WTC11 (cell line): ENCODE data around the gene ZNF488.

Experiments used
- CBFB ChIP-seq: sonication (generic); formaldehyde crosslinking; IDR thresholded peaks from 2 replicates; pipeline ENCODE4 v1.8.1; 2022; ENCODE audit warnings: mild to moderate bottlenecking, low read depth, missing genetic modification reagents
- TF ChIP-seq, protein P1 (sequence below): fragments of 200-600 bp; IDR thresholded peaks from 2 replicates; pipeline ENCODE4 v1.8.0; 2022; ENCODE audit warnings: antibody characterized with exemption
- TF ChIP-seq, protein P2 (sequence below): sonication (generic); formaldehyde crosslinking; IDR thresholded peaks from 2 replicates; pipeline ENCODE4 v1.8.1; 2023; ENCODE audit warnings: mild to moderate bottlenecking, missing genetic modification reagents

DNA sequence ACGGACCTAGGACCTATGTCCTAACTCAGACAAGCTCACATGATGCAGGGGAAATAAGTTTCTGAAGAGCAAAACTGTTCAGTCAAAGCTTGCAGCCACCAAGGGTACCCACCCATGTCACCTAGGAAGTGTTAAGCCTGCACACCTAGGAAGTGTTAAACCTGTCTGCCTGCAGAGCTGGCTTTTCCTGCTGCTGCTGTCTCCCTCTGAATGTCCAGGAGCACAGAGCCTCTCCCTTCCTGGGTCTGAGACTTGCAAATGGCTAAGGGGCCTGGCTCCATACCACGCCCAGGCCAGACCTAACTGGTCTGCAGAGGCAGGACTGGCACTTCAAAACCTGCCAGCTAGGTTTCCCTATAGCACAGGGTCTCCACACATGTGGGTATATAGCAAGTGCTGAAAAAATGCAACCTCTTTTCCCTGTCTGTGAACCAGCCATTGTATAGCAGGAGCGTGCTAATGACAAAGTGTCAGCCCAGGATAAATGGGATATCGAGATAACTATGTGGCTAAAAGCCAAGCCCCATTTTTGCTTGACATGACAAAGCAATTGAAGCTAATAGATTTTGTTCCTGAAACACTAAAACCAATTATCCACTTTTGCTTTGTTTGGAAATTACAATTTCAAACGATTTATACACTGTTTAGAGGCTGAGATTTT is 60.3 kb downstream of the ZNF488 start:
- TF ChIP-seq, protein P1, sequence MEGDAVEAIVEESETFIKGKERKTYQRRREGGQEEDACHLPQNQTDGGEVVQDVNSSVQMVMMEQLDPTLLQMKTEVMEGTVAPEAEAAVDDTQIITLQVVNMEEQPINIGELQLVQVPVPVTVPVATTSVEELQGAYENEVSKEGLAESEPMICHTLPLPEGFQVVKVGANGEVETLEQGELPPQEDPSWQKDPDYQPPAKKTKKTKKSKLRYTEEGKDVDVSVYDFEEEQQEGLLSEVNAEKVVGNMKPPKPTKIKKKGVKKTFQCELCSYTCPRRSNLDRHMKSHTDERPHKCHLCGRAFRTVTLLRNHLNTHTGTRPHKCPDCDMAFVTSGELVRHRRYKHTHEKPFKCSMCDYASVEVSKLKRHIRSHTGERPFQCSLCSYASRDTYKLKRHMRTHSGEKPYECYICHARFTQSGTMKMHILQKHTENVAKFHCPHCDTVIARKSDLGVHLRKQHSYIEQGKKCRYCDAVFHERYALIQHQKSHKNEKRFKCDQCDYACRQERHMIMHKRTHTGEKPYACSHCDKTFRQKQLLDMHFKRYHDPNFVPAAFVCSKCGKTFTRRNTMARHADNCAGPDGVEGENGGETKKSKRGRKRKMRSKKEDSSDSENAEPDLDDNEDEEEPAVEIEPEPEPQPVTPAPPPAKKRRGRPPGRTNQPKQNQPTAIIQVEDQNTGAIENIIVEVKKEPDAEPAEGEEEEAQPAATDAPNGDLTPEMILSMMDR: no peak
- TF ChIP-seq, protein P2, sequence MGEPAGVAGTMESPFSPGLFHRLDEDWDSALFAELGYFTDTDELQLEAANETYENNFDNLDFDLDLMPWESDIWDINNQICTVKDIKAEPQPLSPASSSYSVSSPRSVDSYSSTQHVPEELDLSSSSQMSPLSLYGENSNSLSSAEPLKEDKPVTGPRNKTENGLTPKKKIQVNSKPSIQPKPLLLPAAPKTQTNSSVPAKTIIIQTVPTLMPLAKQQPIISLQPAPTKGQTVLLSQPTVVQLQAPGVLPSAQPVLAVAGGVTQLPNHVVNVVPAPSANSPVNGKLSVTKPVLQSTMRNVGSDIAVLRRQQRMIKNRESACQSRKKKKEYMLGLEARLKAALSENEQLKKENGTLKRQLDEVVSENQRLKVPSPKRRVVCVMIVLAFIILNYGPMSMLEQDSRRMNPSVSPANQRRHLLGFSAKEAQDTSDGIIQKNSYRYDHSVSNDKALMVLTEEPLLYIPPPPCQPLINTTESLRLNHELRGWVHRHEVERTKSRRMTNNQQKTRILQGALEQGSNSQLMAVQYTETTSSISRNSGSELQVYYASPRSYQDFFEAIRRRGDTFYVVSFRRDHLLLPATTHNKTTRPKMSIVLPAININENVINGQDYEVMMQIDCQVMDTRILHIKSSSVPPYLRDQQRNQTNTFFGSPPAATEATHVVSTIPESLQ: no peak
- TF ChIP-seq CBFB (CRISPR knock-in tag): no peak
